Measurements from ENCODE around the gene DYNLT3.
A peak's percentile ranks its signal among the peaks of the same experiment; 100 is the strongest.

The DYNLT3 gene

GRCh38 chrX:37846934-37847732 lies at the start of gene DYNLT3:
Gene DYNLT3 (minus strand): TSS chrX:37847571. CDS start chrX:37847510, 61 bp downstream.
- ATAC-seq: peak; percentile 92 to 93

GRCh38 chrX:37896511-37896890 lies 49.1 kb upstream of the DYNLT3 start:
- no peak for ATAC-seq

- ATAC-seq: no peak
Observed at GRCh38 chrX:37895795-37896510, 48.6 kb upstream of the DYNLT3 start.

- no peak for ATAC-seq
Observed at GRCh38 chrX:37894725-37895124, 47.4 kb upstream of the DYNLT3 start.

- ATAC-seq: no peak
Observed at GRCh38 chrX:37888010-37888409, 40.6 kb upstream of the DYNLT3 start.

GRCh38 chrX:37887347-37887746 lies 40.0 kb upstream of the DYNLT3 start:
- no peak for ATAC-seq

- ATAC-seq: no peak
Observed at GRCh38 chrX:37883196-37883595, 35.8 kb upstream of the DYNLT3 start.

- no peak for ATAC-seq
Observed at GRCh38 chrX:37879692-37880091, 32.3 kb upstream of the DYNLT3 start.

- ATAC-seq: no peak
Observed at GRCh38 chrX:37876716-37877115, 29.3 kb upstream of the DYNLT3 start.

- no peak for ATAC-seq
Observed at GRCh38 chrX:37875675-37876074, 28.3 kb upstream of the DYNLT3 start.

GRCh38 chrX:37873220-37873619 lies 25.8 kb upstream of the DYNLT3 start:
- ATAC-seq: no peak

GRCh38 chrX:37872303-37872655 lies 24.9 kb upstream of the DYNLT3 start:
- ATAC-seq: peak; percentile 28 to 40

- peak; percentile 67 to 89 for ATAC-seq
Observed at GRCh38 chrX:37871626-37872302, 24.4 kb upstream of the DYNLT3 start.

GRCh38 chrX:37867536-37868153 lies 20.3 kb upstream of the DYNLT3 start:
- peak in 1 of 2 donors; percentile 25 for ATAC-seq

GRCh38 chrX:37863728-37864127 lies 16.4 kb upstream of the DYNLT3 start:
- ATAC-seq: no peak

- no peak for ATAC-seq
Observed at GRCh38 chrX:37862851-37863250, 15.5 kb upstream of the DYNLT3 start.

- no peak for ATAC-seq
Observed at GRCh38 chrX:37860721-37861120, 13.3 kb upstream of the DYNLT3 start.

GRCh38 chrX:37854748-37855147 lies 7.4 kb upstream of the DYNLT3 start:
- no peak for ATAC-seq

- ATAC-seq: no peak
Observed at GRCh38 chrX:37854148-37854547, 6.8 kb upstream of the DYNLT3 start.

GRCh38 chrX:37847733-37848197 lies 394 bp upstream of the DYNLT3 start:
- peak in 1 of 2 donors; percentile 3 for ATAC-seq

- peak; percentile 35 to 47 for ATAC-seq
Observed at GRCh38 chrX:37846558-37846933, 825 bp downstream of the DYNLT3 start.

- ATAC-seq: peak; percentile 55 to 58
Observed at GRCh38 chrX:37846141-37846540, 1.2 kb downstream of the DYNLT3 start.

- ATAC-seq: no peak
Observed at GRCh38 chrX:37844622-37845021, 2.7 kb downstream of the DYNLT3 start.
